GM18505 (cell line): ENCODE results near the gene PRKAR1B.

ENCODE experiments used
- ATAC-seq: cut with Tn5 transposase; IDR thresholded peaks from one replicate; pipeline ENCODE4 v1.9.1; 2021; ENCODE audit not compliant: unreplicated experiment
- POLR2A ChIP-seq: IDR thresholded peaks from 4 replicates; pipeline ENCODE4 v1.6.1; 2011; ENCODE audit warnings: borderline replicate concordance; ENCODE audit not compliant: insufficient read depth, insufficient read length; ENCODE audit errors: extremely low read depth

The PRKAR1B gene

GRCh38 chr7:564176-564865 lies 162.8 kb downstream of the PRKAR1B start:
- no peak for TF ChIP-seq POLR2A
- ATAC-seq = no peak

GRCh38 chr7:563629-564170 lies 163.4 kb downstream of the PRKAR1B start:
- no peak for ATAC-seq
- no peak for TF ChIP-seq POLR2A

GRCh38 chr7:562789-563628 lies 164.1 kb downstream of the PRKAR1B start:
- no peak for ATAC-seq
- no peak for TF ChIP-seq POLR2A

- no peak for ATAC-seq
- TF ChIP-seq POLR2A = no peak
These were observed 164.8 kb downstream of the PRKAR1B start for GRCh38 chr7:562374-562675.

GRCh38 chr7:561631-562373 lies 165.3 kb downstream of the PRKAR1B start:
- TF ChIP-seq POLR2A = no peak
- ATAC-seq = no peak

GRCh38 chr7:560966-561630 lies 166.0 kb downstream of the PRKAR1B start:
- TF ChIP-seq POLR2A = no peak
- ATAC-seq = no peak

- no peak for ATAC-seq
- TF ChIP-seq POLR2A = no peak
These were observed 167.7 kb downstream of the PRKAR1B start for GRCh38 chr7:559396-559705.

- ATAC-seq = no peak
- no peak for TF ChIP-seq POLR2A
These were observed 169.6 kb downstream of the PRKAR1B start for GRCh38 chr7:557558-557881.

GRCh38 chr7:556837-557557 lies 170.1 kb downstream of the PRKAR1B start:
- ATAC-seq = no peak
- TF ChIP-seq POLR2A = no peak

GRCh38 chr7:556291-556826 lies 170.7 kb downstream of the PRKAR1B start:
- TF ChIP-seq POLR2A = no peak
- no peak for ATAC-seq

GRCh38 chr7:555551-556160 lies 171.4 kb downstream of the PRKAR1B start:
- ATAC-seq = no peak
- TF ChIP-seq POLR2A = no peak

- ATAC-seq = no peak
These were observed 173.4 kb downstream of the PRKAR1B start for GRCh38 chr7:553636-554111.

More at GRCh38 chr7:553636-554111, 173.4 kb downstream of the PRKAR1B start:
- TF ChIP-seq POLR2A = no peak
